ENCODE measurements around the gene AP5S1.

Gene AP5S1

DNA sequence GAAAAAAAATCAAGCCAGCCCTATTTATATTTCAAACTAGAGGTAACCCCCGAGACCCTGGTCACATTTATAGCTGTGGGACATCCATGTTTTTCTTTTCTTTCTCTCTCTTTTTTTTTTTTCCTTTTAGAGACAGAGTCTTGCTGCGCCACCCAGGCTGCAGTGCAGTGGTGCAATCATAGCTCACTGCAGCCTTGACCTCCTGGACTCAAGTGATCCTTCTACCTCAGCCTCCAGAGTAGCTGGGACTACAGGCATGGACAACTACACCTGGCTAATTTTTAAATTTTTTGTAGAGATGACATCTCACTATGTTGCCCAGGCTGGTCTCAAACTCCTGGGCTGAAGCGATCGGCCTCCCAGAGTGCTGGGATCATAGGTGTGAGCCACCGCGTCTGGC, 38.3 kb downstream of the AP5S1 start:
- Mint-ChIP-seq H3K4me3 (no peak overlapping the region), H3K27me3 (no peaks in the 10 kb centered on the region), H3K27ac (no peak overlapping the region), H3K9me3 (no peaks in the 10 kb centered on the region), H3K36me3 (peaks cover 33% of the 10 kb centered on the region), H3K4me1 (peaks cover 16% of the 10 kb centered on the region)
- DNase-seq (ENCODE audit: low spot score in 2 of 2): no peak
- ATAC-seq (ENCODE audit: low read depth): no peak

DNA sequence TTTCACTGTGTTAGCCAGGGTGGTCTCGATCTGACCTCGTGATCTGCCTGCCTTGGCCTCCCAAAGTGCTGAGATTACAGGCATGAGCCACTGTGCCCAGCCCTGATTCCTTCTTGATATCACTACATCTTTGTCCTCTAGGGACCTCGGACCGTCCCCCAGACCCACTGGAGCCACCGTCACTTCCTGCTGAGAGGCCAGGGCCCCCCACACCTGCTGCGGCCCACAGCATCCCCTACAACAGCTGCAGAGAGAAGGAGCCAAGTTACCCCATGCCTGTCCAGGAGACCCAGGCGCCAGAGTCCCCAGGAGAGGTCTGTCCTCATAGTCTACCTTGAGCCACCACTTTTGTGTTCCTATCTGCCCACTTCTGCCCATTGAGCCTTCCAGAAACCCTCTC, 40.8 kb downstream of the AP5S1 start:
- Mint-ChIP-seq H3K27ac (no peak overlapping the region), H3K9me3 (no peaks in the 10 kb centered on the region), H3K27me3 (no peaks in the 10 kb centered on the region), H3K4me1 (peaks cover 9% of the 10 kb centered on the region), H3K36me3 (peaks cover 34% of the 10 kb centered on the region), H3K4me3 (no peak overlapping the region)
- no peak for DNase-seq (ENCODE audit: low spot score in 2 of 2)
- no peak for ATAC-seq (ENCODE audit: low read depth)

DNA sequence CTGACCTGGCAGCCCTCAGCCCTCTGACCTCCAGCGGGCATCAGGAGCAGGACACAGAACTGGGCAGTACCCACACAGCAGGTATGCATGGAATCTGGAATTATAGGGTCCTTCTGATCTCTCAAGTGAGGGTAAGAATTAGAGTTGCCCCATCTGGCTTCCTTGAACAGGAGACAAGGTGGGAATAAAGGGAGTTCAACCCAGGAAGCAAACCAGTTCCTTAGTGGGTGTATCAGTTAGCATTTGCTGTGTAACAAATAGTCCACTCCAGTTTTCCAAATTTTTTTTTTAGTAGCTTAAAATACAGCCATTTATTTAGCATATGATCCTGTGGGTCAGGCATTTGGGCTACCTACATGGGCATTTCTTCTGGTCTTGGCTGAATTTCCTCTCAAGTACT, 42.0 kb downstream of the AP5S1 start:
- H3K27ac Mint-ChIP-seq: no peak overlapping the region
- H3K4me1 Mint-ChIP-seq: peaks cover 9% of the 10 kb centered on the region

DNA sequence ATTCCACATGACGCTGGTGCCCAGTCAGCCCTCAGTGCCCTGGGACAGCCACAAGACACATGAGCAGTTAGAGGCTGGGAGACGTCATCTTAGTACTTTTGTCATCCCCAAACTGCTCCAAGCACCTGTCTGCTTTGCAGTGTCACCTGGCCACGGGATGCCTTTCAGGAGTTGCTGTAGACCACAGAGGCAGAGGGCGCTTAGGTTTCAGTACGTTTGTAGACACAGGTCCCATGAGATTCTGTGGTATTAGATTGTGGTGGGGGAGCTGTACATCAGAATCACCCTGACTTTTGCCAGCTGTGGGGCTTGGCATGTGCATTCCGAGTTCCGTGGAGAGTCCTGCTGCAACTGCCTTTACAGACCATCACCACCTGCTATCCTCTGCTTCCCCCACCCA, 43.0 kb downstream of the AP5S1 start:
- DNase-seq (ENCODE audit: low spot score in 2 of 2): no peak

More for the DNA sequence above, 42.0 kb downstream of the AP5S1 start:
- Mint-ChIP-seq H3K9me3 (no peaks in the 10 kb centered on the region), H3K27me3 (no peaks in the 10 kb centered on the region), H3K36me3 (peaks cover 31% of the 10 kb centered on the region), H3K4me3 (no peak overlapping the region)
- no peak for ATAC-seq (ENCODE audit: low read depth)
- DNase-seq (ENCODE audit: low spot score in 2 of 2): no peak

DNA sequence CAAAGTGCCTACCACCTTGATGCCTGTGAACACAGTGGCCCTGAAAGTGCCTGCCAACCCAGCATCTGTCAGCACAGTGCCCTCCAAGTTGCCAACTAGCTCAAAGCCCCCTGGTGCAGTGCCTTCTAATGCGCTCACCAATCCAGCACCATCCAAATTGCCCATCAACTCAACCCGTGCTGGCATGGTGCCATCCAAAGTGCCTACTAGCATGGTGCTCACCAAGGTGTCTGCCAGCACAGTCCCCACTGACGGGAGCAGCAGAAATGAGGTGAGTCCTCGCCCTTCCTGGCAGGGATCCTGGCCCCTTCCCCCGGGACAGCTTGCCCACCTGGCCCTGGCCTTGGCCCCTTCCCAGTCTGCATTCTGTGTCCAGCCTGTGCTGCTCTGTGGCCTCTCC, 44.2 kb downstream of the AP5S1 start:
- no peak overlapping the region for H3K4me3 Mint-ChIP-seq
- DNase-seq (ENCODE audit: low spot score in 2 of 2): no peak
- no peaks in the 10 kb centered on the region for H3K27me3 Mint-ChIP-seq
- peaks cover 9% of the 10 kb centered on the region for H3K4me1 Mint-ChIP-seq
- H3K27ac Mint-ChIP-seq: no peak overlapping the region
- H3K36me3 Mint-ChIP-seq: peaks cover 24% of the 10 kb centered on the region
- H3K9me3 Mint-ChIP-seq: no peaks in the 10 kb centered on the region
- ATAC-seq (ENCODE audit: low read depth): no peak

More for the DNA sequence above, 43.0 kb downstream of the AP5S1 start:
- Mint-ChIP-seq H3K9me3 (no peaks in the 10 kb centered on the region), H3K4me3 (no peak overlapping the region), H3K4me1 (peaks cover 9% of the 10 kb centered on the region), H3K36me3 (peaks cover 28% of the 10 kb centered on the region), H3K27me3 (no peaks in the 10 kb centered on the region), H3K27ac (no peak overlapping the region)
- peak; percentile 31 for ATAC-seq (ENCODE audit: low read depth)

DNA sequence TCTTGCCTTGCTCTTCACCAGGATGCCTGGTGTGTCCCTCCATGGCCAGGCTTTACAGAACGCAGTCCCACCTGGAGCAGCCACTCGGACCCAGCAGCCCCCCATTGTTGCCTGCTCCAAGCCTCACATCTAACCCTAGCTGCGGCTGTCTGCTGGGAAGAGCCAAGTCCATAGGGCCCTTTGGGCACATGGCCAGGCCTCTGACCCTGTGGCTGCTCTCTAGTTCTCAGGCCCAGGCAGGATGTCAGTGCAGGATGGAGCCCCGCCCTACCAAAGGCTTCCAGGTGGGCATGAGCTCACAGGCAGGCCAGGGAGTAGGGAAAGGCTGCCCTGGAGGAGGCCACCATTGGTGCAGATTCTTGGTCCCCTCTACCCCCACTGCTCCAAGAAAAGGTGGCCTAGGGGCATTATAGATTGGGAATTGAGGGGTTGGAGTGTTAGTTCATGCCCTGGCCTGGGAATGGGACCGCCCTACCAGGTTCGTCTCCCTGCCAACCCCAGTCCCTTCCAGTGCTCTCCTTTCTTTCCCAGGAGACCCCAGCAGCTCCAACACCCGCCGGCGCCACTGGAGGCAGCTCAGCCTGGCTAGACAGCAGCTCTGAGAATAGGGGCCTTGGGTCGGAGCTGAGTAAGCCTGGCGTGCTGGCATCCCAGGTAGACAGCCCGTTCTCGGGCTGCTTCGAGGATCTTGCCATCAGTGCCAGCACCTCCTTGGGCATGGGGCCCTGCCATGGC, 45.0 kb downstream of the AP5S1 start:
- Mint-ChIP-seq H3K4me1 (peaks cover 9% of the 10 kb centered on the region), H3K9me3 (no peaks in the 10 kb centered on the region), H3K4me3 (no peak overlapping the region), H3K27ac (no peak overlapping the region), H3K36me3 (peaks cover 24% of the 10 kb centered on the region), H3K27me3 (no peaks in the 10 kb centered on the region)
- no peak for DNase-seq (ENCODE audit: low spot score in 2 of 2)
- ATAC-seq (ENCODE audit: low read depth): no peak

DNA sequence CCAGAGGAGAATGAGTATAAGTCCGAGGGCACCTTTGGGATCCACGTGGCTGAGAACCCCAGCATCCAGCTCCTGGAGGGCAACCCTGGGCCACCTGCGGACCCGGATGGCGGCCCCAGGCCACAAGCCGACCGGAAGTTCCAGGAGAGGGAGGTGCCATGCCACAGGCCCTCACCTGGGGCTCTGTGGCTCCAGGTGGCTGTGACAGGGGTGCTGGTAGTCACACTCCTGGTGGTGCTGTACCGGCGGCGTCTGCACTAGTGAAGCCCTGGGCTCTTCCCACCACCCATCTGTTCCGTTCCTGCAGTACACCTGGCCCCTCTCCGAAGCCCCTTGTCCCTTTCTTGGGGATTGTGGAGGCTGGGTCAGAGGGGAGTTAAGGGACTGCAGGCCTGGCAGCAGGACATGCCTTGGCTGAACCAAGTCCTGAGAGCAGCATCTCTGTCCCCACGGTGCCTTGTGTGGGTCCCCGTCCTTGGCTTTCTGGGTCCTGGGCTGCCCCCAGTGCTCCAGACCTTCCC, 45.6 kb downstream of the AP5S1 start:
- Mint-ChIP-seq H3K27ac (no peak overlapping the region), H3K36me3 (peaks cover 26% of the 10 kb centered on the region), H3K4me1 (peaks cover 9% of the 10 kb centered on the region), H3K4me3 (no peak overlapping the region), H3K27me3 (no peaks in the 10 kb centered on the region), H3K9me3 (no peaks in the 10 kb centered on the region)
- ATAC-seq (ENCODE audit: low read depth): no peak
- no peak for DNase-seq (ENCODE audit: low spot score in 2 of 2)

DNA sequence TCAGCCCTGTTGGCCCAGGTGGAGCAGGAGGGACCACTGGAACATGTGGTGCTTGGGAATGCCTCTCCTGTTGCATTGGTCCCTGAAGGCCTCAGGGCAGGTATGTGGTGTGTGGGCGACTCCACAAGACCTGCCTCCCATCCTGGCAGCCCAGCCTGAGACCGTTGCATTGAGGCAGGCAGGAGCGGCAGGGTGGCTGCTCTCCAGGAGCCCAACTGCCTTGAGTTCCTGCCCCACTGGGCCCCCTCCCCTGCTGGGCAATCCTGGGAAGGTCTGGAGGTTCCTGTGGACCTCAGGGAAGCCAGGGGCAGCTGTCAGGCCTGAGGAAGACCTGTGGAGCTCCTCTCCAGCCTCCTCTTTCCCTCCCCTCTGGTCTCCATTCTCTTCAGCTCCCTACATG, 46.1 kb downstream of the AP5S1 start:
- H3K27ac Mint-ChIP-seq: no peak overlapping the region
- H3K36me3 Mint-ChIP-seq: peaks cover 25% of the 10 kb centered on the region
- H3K4me3 Mint-ChIP-seq: no peak overlapping the region
- no peaks in the 10 kb centered on the region for H3K27me3 Mint-ChIP-seq
- no peak for DNase-seq (ENCODE audit: low spot score in 2 of 2)
- no peaks in the 10 kb centered on the region for H3K9me3 Mint-ChIP-seq
- peaks cover 8% of the 10 kb centered on the region for H3K4me1 Mint-ChIP-seq
- ATAC-seq (ENCODE audit: low read depth): no peak

DNA sequence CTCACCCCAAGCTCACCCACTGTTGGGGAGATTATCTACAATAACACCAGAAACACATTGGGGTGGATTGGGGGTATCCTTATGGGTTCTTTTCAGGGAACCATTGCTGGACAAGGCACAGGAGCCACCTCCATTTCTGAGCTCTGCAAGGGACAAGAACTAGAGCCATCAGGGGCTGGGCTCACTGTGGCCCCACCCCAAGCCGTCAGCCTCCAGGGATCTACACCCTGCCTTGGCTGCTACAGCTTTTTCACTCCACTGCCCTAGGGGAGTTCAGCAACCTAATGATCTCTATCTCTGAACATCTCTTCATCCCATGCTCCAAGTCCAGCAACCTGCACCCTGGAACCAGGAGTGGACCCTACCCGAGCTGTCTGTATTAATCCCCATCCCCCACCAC, 47.5 kb downstream of the AP5S1 start:
- no peak overlapping the region for H3K4me3 Mint-ChIP-seq
- peaks cover 7% of the 10 kb centered on the region for H3K4me1 Mint-ChIP-seq
- no peaks in the 10 kb centered on the region for H3K27me3 Mint-ChIP-seq
- H3K9me3 Mint-ChIP-seq: no peaks in the 10 kb centered on the region
- peaks cover 16% of the 10 kb centered on the region for H3K36me3 Mint-ChIP-seq
- ATAC-seq (ENCODE audit: low read depth): no peak
- DNase-seq (ENCODE audit: low spot score in 2 of 2): no peak
- peak overlapping the region; percentile 17 for H3K27ac Mint-ChIP-seq

DNA sequence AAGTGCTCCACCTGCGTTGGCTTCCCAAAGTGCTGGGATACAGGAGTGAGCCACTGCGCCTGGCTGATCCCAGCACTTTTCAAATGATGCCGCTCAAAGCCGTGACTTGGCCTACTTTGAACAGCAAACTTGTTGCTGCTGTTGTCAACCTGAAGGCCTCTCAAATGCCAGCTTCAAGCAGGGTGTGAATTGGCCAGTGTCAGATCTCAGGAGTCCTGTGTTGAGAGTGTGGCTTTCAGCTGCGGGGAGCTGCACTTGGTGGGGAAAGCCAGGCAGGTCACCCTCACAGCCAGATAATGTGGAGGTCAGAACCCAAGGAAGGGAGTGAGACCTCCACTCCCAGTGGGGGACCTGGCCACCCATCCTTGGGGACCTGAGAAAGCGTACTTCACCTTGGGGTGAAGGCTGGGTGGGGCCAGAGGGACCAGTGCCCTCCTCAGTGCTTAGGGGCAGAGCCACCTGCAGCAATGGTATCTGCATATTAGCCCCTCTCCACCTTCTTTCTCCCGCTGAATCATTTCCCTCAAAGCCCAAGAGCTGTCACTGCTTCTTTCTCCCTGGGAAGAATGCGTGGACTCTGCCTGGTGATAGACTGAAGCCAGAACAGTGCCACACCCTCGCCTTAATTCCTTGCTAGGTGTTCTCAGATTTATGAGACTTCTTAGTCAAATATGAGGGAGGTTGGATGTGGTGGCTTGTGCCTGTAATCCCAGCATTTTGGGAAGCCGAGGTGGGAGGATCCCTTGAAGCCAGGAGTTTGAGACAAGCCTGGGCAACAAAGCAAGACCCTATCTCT, 49.7 kb downstream of the AP5S1 start:
- no peaks in the 10 kb centered on the region for H3K27me3 Mint-ChIP-seq
- H3K4me1 Mint-ChIP-seq: peaks cover 10% of the 10 kb centered on the region
- no peak overlapping the region for H3K4me3 Mint-ChIP-seq
- peaks cover 14% of the 10 kb centered on the region for H3K36me3 Mint-ChIP-seq
- ATAC-seq (ENCODE audit: low read depth) (no peak), DNase-seq (ENCODE audit: low spot score in 2 of 2) (no peak)
- no peak overlapping the region for H3K27ac Mint-ChIP-seq
- H3K9me3 Mint-ChIP-seq: no peaks in the 10 kb centered on the region

DNA sequence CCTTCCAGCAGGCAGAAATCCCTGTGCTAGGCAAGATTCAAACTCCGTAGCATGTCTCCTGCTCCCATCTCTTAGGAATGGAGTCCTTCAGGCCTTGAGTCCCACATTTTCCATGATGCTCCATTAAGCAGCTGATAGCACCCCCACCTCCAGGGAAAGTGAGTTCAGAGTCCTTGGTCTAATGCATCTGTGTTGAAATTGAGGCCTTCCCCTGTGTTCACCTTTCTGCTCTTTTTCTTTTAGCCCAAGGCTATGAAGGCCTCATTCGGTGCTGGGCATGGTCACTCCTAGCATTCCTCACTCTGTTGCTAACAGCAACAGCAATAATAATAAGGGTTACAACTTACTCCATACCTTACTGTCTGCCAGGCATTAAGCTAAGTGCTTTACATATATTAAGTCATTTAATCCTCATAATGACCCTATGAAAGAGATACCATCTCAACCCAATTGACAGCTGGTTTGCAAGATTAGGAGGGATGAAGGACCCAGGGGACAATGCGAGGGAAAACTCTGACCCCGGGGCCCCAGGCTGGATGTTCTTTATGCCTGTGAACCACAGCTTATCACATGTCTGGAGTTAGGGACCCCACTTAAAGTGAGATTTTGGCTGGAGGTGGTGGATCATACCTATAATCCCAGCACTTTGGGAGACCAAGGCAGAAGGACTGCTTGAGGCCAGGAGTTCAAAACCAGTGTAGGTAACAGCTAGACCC, 51.4 kb downstream of the AP5S1 start:
- peaks cover 12% of the 10 kb centered on the region for H3K4me1 Mint-ChIP-seq
- H3K27ac Mint-ChIP-seq: no peak overlapping the region
- no peak overlapping the region for H3K4me3 Mint-ChIP-seq
- no peaks in the 10 kb centered on the region for H3K27me3 Mint-ChIP-seq
- no peaks in the 10 kb centered on the region for H3K9me3 Mint-ChIP-seq
- no peak for ATAC-seq (ENCODE audit: low read depth)
- no peak for DNase-seq (ENCODE audit: low spot score in 2 of 2)
- H3K36me3 Mint-ChIP-seq: peaks cover 14% of the 10 kb centered on the region

DNA sequence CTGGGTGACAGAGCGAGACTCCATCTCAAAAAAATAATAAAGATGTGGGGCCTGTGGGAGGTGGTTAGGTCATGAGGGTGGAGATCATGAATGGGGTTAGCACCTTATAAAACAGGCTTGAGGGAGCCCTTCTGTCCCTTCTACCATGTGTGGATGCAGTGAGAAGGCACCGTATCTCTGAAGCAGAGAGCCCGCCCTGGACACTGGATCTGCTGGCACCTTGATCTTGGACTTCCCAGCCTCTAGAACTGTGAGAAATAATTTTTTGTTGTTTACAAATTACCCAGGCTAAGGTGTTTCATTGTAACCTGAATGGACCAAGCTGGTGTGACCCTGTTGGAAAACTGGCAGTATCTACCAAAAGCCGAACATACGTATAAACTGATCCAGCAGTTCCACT, 53.2 kb downstream of the AP5S1 start:
- Mint-ChIP-seq H3K4me3 (no peak overlapping the region), H3K9me3 (no peaks in the 10 kb centered on the region), H3K27me3 (no peaks in the 10 kb centered on the region), H3K4me1 (peaks cover 12% of the 10 kb centered on the region), H3K36me3 (peaks cover 16% of the 10 kb centered on the region), H3K27ac (no peak overlapping the region)
- ATAC-seq (ENCODE audit: low read depth): no peak
- DNase-seq (ENCODE audit: low spot score in 2 of 2): no peak

DNA sequence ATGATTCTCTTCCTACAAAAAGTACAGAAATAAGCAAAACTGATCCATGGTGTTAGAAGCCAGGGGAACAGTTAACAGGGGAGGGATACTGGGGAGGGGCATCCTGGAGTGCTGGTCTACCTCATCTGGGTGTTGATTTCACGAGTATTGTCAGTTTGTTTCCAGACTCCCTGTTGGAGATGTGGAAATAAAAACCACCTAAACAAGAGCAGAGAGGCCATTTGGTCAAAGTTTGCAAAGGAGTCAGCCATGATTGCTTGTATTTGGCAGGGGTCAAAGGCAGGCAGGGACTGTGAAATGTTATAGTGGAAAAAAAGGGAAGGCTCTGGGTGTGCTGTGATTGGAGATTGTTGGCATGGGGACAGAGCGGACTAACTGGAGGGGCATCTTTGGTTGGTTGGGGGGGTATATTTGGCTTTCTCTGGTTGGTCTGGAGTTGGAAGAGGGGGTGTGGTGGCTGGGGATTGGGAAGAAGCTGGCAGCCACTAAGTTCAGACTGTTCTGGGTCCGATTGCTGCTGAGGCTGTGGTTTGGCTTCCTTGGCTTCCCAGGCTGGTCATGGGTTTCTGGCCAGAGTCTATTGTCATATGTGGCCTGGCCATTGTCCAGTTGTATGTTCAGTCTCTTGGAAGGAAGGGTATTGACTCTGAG, 54.0 kb downstream of the AP5S1 start:
- Mint-ChIP-seq H3K4me3 (no peak overlapping the region), H3K9me3 (no peaks in the 10 kb centered on the region), H3K27me3 (no peaks in the 10 kb centered on the region), H3K4me1 (peaks cover 12% of the 10 kb centered on the region), H3K27ac (no peak overlapping the region), H3K36me3 (peaks cover 16% of the 10 kb centered on the region)
- DNase-seq (ENCODE audit: low spot score in 2 of 2) (no peak), ATAC-seq (ENCODE audit: low read depth) (no peak)

Data from memory B cell (primary cell).